Psoas muscle (tissue), 8 donors: ENCODE results near the gene ORM1. TPM values are rescaled to one million over a fixed set of nuclear protein-coding genes. Genes with fewer than 3 reads are reported as not detected.

ENCODE experiments used
- ATAC-seq, 4 donors: fragments of 200-7000 bp; cut with Tn5 transposase; one replicate each; pipeline ENCODE4 v1.9.1; 2020; ENCODE audit warnings: moderate library complexity in 3 of 4, mild to moderate bottlenecking in 2 of 4
- DNase-seq, 2 donors: peaks; one replicate each; pipeline ENCODE4 v3.0.0-alpha.2; 2020
- H3K27ac ChIP-seq: fragments of 200-600 bp; one replicate; pipeline ENCODE4 v1.8.0; 2022
- H3K27me3 ChIP-seq, 3 donors: fragments of 200-600 bp in 1 of 3; one replicate each; pipeline versions ENCODE4 v1.6.1 to v1.8.0; 2013 to 2022; ENCODE audit warnings: low read length in 2 of 3, mild to moderate bottlenecking in 2 of 3, moderate library complexity in 1 of 3; ENCODE audit not compliant: insufficient read depth in 3 of 3
- H3K36me3 ChIP-seq, 2 donors: fragments of 200-600 bp in 1 of 2; one replicate each; pipeline versions ENCODE4 v1.6.1 to v1.8.0; 2013 to 2022; ENCODE audit warnings: low read depth in 1 of 2, mild to moderate bottlenecking in 1 of 2, moderate library complexity in 1 of 2; ENCODE audit not compliant: insufficient read depth in 1 of 2
- H3K4me1 ChIP-seq: fragments of 200-600 bp; one replicate; pipeline ENCODE4 v1.8.0; 2022
- H3K4me3 ChIP-seq: fragments of 200-600 bp; one replicate; pipeline ENCODE4 v1.8.0; 2022; ENCODE audit warnings: mild to moderate bottlenecking
- H3K9me3 ChIP-seq: fragments of 200-600 bp; one replicate; pipeline ENCODE4 v1.8.0; 2022
- WGBS, 3 donors: extraction: QIAGEN DNeasy Blood & Tissue Kit; methylation state at CpG; one replicate each; pipeline versions ENCODE4 v1.1.6 to v1.1.7; 2013; 5-methylcytosine and 5-hydroxymethylcytosine counted together
- intact Hi-C, 2 donors: fragments of 100-400 bp; cut with DNase I; formaldehyde crosslinking; loops; one replicate each; pipeline versions ENCODE4 v1.11.0 to v1.14.2; 2022
- polyA plus RNA-seq, 3 donors: library from polyadenylated mRNA; stranded (reverse); fragments of 200-250 nt; gene quantifications; one replicate each; pipeline ENCODE4 v1.2.3, GENCODE V29; 2013
- total RNA-seq, 4 donors: library from RNA; stranded (reverse); fragmentation: NEBNext Ultra II Directional in 2 of 4; extraction: Animal tissue kit (Norgen Biotek cat#: 25700) in 2 of 4; gene quantifications; one replicate each; pipeline versions ENCODE4 v1.2.1 to v1.2.4, GENCODE V29; 2021 to 2023
- TF ChIP-seq, protein P1 (sequence below): fragments of 200-600 bp; IDR thresholded peaks from one replicate; pipeline ENCODE4 v1.8.0; 2022; ENCODE audit warnings: antibody characterized with exemption
- donor health status: healthy with polysubstance abuse.
- donor health status: DM: no; HTN: no; CAD: no; lungs with moderate emphysema.
- donor health status: Bipolar disorder and iron deficiency.
- donor health status: healthy.
- donor health status: DM: yes; HTN: yes; CAD: no.
- donor health status: DM: no; HTN: no; CAD: no.
- donor health status: DM: no; HTN: no; CAD: no.
- donor health status: DM: yes; HTN: yes; CAD: no.

Gene ORM1
- total and polyA plus RNA-seq, 7 donors, result 0.21 to 2.8 (median 1.2) TPM; not detected in 3

GRCh38 chr9:114282926-114283325, 40.0 kb upstream of the ORM1 start:
- Histone ChIP-seq H3K4me1 (no peaks in the 10 kb centered on the region), H3K4me3 (no peak overlapping the region), H3K27me3 (no peaks in the 10 kb centered on the region), H3K36me3 (peaks cover 0 to 6% of the 10 kb centered on the region in 2 donors), H3K9me3 (no peaks in the 10 kb centered on the region), H3K27ac (no peak overlapping the region)
- 70 to 73% (median 72%) methylated on average over 5 of the region's 5 CpGs for WGBS, 3 donors
- intact Hi-C loops, result no loop called here
- TF ChIP-seq, protein P1, sequence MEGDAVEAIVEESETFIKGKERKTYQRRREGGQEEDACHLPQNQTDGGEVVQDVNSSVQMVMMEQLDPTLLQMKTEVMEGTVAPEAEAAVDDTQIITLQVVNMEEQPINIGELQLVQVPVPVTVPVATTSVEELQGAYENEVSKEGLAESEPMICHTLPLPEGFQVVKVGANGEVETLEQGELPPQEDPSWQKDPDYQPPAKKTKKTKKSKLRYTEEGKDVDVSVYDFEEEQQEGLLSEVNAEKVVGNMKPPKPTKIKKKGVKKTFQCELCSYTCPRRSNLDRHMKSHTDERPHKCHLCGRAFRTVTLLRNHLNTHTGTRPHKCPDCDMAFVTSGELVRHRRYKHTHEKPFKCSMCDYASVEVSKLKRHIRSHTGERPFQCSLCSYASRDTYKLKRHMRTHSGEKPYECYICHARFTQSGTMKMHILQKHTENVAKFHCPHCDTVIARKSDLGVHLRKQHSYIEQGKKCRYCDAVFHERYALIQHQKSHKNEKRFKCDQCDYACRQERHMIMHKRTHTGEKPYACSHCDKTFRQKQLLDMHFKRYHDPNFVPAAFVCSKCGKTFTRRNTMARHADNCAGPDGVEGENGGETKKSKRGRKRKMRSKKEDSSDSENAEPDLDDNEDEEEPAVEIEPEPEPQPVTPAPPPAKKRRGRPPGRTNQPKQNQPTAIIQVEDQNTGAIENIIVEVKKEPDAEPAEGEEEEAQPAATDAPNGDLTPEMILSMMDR, result no peak
- peak in 1 of 2 donors; percentile 30 for DNase-seq
- no peak for ATAC-seq

DNA sequence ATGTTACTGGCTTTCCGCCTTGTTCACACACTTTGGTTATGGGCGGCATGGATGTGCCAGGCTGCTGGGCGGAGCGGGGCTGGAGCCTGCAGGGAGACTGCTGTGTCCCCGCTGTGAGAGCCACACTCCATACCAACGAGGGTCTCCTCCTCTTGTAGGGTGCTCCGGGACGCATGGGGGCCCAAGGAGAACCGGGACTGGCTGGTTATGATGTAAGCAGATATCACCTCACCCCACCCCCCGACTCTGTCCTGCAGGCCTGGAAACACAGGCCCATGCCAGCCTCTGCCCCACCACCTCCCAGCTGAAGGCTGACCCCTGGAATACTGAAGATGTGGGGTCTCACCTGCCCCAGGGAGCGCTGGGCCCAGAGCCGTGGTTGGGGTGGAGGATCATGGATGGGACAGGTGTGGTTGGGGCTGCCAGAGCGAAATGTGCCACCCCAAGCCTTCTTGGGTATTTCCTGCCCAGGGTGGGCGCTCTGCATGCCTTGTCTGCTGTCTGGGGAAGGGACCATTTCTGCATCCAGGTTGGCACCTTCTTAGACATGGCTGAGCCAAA, 39.3 kb upstream of the ORM1 start:
- Histone ChIP-seq H3K9me3 (no peaks in the 10 kb centered on the region), H3K27ac (no peak overlapping the region), H3K4me3 (no peak overlapping the region), H3K4me1 (no peaks in the 10 kb centered on the region), H3K27me3 (no peaks in the 10 kb centered on the region), H3K36me3 (peaks cover 0 to 6% of the 10 kb centered on the region in 2 donors)
- 91 to 95% (median 93%) methylated on average over 14 of the region's 14 CpGs for WGBS, 3 donors
- intact Hi-C loops, result no loop called here
- DNase-seq (peak; percentile 4 to 42), ATAC-seq (no peak)
- TF ChIP-seq, protein P1, result no peak

- Histone ChIP-seq H3K36me3 (peaks cover 0 to 6% of the 10 kb centered on the region in 2 donors), H3K27me3 (no peaks in the 10 kb centered on the region), H3K27ac (no peak overlapping the region), H3K4me1 (no peaks in the 10 kb centered on the region), H3K9me3 (no peaks in the 10 kb centered on the region), H3K4me3 (no peak overlapping the region)
- TF ChIP-seq, protein P1, result no peak
- no peak for ATAC-seq
- DNase-seq, result peak; percentile 8 to 34
- intact Hi-C loops, result no loop called here
- WGBS, 3 donors, result 94 to 96% (median 95%) methylated on average over 10 to 11 of the region's 11 CpGs
These were observed 38.4 kb upstream of the ORM1 start for GRCh38 chr9:114284316-114285060.

DNA sequence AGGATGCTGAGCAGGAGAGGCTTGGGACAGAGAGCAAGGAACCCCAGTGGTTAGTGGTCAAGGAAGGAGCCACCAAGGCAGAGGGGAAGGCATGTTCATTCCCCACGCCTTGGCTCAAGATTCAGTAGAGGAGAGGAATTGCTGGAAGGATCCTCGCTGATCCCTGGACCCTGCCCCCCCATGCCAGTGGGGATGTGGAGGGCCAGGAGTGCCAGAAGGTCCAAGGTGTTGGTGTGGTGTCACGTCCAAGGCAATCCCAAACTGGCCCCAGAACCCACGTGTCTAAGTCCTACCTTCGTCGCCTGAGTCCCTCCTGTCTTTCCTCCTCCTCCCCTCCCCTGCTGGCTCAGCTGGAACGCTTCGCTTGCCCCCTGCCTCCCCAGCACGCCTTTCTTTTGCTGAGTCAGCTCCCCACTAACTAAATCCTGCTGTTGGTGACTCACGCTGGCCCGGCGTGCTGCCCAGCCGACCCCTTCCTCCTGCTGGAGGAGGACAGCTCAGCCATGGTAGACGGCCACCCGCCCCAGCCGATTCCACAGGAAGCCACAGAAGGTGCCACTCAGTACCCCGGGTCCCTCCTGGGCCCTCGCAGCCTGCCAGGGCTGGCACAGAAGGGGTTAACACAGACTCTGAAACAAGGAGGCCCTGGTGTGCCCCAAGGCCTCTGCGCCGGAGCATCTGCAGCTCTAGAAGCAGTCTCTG, 37.6 kb upstream of the ORM1 start:
- H3K4me3 ChIP-seq, result no peak overlapping the region
- WGBS, 3 donors, result 74 to 78% (median 76%) methylated on average over 20 of the region's 20 CpGs
- no peaks in the 10 kb centered on the region for H3K9me3 ChIP-seq
- ATAC-seq (no peak), DNase-seq (peak; percentile 14 to 50)
- TF ChIP-seq, protein P1, result no peak
- H3K36me3 ChIP-seq, result peaks cover 0 to 6% of the 10 kb centered on the region in 2 donors
- H3K27ac ChIP-seq, result no peak overlapping the region
- no peaks in the 10 kb centered on the region for H3K4me1 ChIP-seq
- H3K27me3 ChIP-seq, result no peaks in the 10 kb centered on the region
- intact Hi-C loops, result no loop called here
